GM21529 (cell line): ENCODE measurements around the gene WDSUB1.

Source experiments
- ATAC-seq: cut with Tn5 transposase; IDR thresholded peaks from one replicate; pipeline ENCODE4 v1.9.1; 2021; ENCODE audit not compliant: unreplicated experiment

The WDSUB1 gene

GRCh38 chr2:159266554-159266953 is 19.9 kb downstream of the WDSUB1 start:
- ATAC-seq = peak; percentile 52

DNA sequence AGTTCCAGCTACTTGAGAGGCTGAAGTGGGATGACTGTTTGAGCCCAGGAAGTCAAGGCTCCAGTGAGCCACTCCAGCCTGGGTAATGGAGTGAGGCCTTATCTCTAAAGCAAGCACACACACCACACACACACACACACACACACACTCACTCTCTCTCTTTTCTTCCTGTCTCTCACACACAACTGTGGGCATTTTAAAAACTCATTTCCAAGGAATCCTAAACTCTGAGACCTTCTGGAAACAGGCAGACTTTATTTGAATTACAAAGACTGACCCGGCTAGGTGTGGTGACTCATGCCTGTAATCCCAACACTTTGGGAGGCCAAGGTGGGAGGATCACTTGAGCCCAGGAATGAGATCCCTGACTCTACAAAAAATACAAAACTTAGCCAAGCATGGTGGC is 21.3 kb downstream of the WDSUB1 start:
- ATAC-seq = no peak

DNA sequence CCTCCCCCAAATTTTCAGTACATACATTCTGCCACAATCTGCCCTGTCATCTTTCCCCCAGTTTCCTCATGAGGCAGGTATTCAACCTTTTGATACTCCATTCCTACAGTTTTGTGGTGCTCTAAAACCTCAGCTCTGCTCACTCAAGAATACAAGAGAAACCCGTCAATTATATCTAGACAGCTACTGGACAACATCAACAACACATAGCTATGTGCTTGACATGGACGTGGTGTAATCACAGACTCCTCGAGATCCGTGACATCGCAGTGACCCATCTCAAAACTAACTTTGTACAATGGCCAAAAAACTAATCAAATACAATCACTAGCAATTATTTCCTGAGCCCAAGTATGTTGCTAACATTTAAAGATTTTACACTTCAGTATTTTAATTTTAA is 23.6 kb downstream of the WDSUB1 start:
- no peak for ATAC-seq

DNA sequence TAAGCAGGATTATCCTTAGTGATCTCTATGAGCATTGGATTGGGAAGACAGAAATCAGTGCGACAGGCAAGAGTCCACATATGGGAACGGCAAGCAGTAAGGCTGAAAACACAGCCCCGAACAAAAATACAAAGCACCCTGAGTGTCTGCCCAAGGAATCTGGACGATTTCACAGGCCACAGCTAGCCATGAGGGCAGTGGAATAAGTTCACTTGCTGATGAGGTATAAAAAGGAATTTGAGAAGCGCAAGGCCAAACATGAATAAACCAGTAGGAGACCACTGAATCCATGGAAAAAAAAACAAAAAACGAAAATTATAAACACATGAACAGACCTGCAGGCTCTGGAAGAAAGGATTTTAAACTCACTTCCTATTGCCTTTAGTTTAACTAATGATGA is 24.3 kb downstream of the WDSUB1 start:
- no peak for ATAC-seq

GRCh38 chr2:159256159-159256558 is 30.3 kb downstream of the WDSUB1 start:
- no peak for ATAC-seq

GRCh38 chr2:159252905-159253304 is 33.6 kb downstream of the WDSUB1 start:
- no peak for ATAC-seq

DNA sequence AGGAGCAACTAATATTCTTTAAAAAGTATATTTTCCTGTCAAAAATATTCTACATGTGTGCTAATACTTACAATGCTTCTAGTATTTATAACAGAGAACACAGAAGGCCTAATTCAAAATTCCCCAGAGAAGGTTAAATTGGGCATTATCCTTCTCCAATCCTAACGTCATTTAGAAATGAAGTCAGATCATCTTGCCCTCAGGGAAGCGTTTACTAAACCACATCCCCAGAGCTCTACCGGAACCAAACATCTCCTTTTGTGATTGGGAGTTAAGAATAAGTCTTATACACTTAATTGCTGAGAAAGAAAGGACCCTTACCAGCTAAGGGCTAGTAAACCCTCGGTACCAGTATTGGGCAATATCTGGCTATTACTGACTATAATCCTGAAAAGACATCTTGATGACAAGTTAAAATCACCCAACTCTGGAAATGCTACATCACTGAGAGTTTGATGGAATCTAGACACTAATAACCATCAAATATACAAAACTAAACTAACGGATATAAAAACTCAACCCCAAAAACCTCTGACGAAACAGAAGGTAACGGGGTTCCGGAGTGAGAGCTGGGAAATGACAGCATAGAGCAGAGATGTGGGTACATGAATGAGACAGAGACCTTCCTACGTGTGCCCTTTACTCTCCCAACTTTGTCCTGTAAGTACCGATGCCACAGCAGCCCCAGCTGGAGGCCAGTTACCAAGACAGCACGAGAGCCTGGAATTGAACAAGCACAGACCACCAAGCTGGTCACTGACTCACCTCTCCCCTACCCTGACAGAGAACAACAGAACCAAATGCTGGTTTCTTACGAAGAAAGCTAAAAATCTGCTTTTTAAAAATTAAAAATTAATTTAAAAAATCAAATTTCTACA is 35.0 kb downstream of the WDSUB1 start:
- no peak for ATAC-seq

DNA sequence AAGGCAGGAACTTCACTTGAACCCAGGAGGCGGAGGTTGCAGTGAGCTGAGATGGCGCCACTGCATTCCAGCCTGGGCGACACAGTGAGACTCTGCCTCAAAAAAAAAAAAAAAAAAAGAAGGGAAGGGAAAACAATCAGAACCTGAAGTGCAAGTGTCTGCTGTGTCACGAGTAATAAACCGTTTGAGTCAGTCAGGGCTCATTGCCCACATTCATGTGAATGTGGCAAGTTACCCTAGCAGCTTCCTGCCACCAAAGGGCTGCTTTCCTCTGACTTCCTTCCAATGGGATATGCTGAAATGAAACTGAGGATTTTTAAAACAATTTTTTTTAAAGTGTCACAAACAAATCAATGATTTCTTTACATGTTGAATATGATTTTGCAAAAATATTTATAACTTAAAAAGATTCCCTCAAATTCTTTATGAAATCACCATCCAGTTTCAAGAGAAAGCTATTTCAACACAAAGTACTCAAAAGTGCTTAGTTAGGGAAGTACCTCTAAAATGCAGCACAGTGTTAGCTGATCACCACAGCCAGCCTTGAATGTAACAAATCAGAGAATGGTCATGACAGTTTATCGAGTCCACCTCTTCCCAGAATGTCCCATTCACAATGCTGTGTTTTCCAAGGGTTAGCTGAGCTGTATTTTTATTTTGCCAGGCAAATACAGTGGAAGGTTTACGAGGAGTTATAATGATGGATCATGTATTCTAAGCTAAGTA is 36.4 kb downstream of the WDSUB1 start:
- no peak for ATAC-seq

DNA sequence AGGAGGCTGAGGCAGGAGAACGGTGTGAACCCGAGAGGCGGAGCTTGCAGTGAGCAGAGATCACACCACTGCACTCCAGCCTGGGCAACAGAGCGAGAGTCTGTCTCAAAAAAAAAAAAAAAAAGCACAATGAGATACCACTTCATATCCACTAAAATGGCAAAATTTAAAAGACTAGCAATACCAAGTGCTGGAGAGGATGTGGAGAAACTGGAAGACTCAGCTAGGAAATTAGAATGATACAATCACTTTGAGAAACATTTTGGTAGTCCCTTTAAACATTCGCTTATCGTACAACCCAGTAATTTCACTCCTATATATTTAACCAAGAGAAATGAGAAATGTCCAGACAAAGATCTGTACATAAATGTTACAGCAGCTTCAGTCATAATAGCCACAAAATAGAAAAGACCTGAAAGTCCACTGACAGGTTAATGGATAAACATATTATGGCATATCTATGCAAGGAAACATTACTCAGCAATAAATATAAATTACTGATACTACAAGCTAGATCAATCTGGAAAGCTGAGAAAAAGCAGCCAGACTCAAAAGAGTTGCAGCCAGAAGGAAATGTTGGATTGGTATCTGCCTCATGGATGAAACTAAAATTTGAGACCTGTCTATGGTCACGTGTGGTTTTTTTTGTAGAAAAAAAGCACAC is 40.0 kb downstream of the WDSUB1 start:
- no peak for ATAC-seq

DNA sequence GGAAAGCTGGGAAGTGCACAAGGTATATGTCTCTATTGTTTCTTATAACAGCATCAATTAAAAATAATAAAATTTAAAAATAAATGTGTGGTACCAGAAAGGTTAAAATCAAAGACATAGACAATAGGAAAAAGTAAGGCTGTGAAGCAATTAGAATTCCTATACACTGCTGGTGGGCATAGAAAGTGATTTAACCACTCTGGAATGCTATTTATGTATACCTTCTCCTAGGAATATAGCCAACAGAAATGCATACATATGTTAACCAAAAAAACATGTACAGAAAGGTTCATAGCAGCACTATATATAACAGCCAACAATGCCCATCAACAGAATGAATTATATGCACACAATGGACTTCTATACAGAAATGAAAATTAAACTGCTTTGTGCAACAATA is 43.0 kb downstream of the WDSUB1 start:
- ATAC-seq = no peak

DNA sequence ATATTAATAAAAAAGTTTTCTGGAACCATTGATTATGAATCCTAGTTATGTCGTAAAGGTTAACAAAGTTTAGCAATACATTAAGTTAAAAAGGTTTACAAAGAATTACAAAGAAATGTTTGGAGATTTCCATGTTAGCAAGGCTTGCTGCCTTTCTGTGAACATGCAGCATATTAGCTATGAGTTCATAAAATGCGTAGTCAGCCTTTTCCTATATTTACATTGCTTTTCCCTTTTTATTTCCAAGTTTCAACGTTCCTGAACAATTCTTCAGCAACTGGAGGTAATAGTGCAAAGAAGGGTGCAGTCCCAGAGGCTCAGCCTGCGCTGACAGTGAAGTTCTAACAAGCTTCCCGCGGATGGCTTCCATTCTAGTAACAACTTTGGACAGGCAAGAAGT is 51.6 kb downstream of the WDSUB1 start:
- no peak for ATAC-seq

DNA sequence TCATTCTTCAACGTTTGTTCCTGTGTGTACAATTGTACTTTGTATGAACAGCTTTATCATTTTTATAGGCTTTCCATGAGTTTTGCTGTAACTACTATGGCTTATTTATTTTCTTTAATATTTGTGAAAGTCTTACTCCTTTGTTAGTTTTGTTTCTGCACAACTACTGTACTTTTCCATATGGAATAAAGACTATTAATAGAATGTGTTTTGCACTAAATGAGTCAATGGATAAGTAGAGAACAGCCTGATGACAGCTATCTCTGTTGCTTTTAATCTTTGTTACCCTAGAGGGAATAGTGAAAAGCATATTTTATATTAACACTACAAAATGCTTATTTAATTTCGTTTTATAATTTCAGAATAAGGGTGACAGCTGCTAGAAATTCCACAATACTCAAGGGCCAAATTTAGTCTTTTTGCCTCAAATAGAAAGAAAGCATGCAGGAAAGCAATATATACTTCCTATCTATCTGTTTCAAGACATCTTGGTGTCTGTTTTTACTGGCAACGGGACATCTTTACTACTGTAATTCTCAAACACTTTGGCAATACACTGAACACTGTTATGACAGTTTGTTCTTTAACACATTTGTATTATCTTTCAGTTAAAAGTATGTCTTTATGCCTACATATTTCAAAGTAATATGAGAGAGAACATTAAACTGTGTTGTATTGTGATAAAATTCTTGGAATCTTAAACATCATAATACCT is 53.9 kb downstream of the WDSUB1 start:
- no peak for ATAC-seq

- no peak for ATAC-seq
These were observed 56.2 kb downstream of the WDSUB1 start for GRCh38 chr2:159230145-159230877.

- ATAC-seq = no peak
These were observed 56.9 kb downstream of the WDSUB1 start for GRCh38 chr2:159229476-159230144.

DNA sequence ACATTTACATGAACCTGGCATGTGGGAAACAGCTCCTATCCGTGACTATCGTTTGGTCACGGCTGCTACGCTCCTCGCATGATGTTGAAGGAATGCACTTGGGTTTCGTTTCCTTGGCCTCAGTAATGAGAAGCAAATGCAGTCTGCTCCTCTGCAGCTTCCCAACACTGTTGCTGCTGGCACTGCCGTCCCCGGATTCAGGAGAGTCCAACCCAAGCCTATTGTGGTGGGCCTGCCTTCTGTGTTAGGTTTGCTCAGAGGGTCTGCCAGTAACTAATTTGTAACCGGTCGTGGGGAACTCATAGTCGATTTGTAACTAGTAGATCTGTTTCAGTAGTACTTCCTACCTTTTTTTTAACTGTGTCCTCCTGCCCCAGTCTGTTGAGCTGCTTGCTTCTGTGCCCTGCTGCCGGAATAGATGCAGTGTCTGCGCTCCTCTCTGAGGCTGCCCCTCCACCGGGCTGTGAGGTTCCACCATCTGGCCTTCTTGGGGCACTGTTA is 58.4 kb downstream of the WDSUB1 start:
- no peak for ATAC-seq

DNA sequence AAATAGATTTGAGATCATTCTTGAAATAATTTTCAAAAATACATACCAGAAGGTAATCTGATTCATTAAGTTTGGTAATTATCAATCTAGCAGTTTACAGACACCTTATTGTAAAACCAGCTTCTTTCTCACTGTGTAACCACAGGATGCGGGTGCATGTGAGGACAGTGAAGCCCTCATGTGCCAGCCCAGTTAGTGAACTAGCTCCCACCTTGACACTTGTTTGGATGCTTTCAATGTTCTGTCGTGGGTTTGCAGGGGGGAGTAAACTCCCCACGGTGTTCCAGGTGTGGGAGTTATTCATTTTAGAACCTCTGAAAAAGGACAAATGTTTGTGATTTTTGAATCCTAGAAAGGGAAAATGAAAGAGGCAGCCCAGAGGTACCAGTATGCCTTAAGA is 59.0 kb downstream of the WDSUB1 start:
- no peak for ATAC-seq

- no peak for ATAC-seq
These were observed 59.7 kb downstream of the WDSUB1 start for GRCh38 chr2:159226608-159227385.

- ATAC-seq = peak; percentile 60
These were observed 60.4 kb downstream of the WDSUB1 start for GRCh38 chr2:159226059-159226461.
